Measurements from ENCODE around the gene ZNF33B. TPM values are rescaled to one million over a fixed set of nuclear protein-coding genes. Genes with fewer than 3 reads are reported as not detected.
A peak's percentile ranks its signal among the peaks of the same experiment; 100 is the strongest.
"Not testable (repeated sequence)": the region's sequence is repeated elsewhere in the genome, so short reads cannot be mapped to it uniquely, and the experiment has no call there.

The ZNF33B gene
- 10 to 100 TPM in 1 of 3 donors, 1 to 10 TPM in 2; 9.4 to 13.6 (median 9.6) TPM for polyA plus RNA-seq

DNA sequence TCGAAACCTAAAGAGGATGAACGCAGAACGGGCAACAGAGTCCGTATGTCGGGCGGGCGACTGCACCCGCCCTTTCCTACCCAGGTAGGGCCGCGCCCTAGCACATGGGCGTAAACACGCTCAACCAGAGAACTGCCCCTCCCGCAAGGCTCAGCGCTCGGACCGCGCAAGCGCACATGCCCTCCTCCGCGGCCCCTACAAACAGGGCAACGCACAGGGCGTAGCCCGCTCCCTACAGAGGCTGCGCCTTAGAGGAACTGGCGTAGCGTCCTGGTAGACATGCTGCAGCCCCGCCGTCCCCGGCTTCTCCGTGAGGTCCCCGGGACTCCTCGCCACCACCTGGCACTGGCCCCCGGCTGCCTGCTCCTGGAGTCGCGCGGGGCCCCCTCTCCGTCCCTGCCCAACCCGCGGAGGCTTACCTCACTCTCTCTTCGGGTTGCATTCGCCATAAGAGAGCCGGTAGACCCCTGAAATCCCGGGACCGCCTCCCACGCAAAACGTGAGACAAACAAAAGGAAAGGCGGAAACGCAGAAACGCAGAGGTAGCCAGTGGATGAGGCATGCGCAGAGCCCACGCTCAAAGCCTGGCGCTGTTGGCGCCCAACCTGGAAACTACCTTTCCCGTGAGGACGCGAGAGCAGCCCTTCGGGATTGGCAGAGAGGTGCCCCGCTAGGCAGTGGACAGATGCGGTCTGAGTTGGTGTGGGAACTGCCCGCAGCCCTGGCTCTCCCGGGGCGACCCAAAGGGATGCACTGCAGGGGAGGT is at the start of gene ZNF33B:
ZNF33B (minus strand) TSS at position 516 of the 766 bp plus-strand sequence. CDS start 1,642 bp downstream, outside the sequence.
- peak within 1 kb of the TSS; percentile 90 to 96 (median 96) for H3K27ac Mint-ChIP-seq
- H3K27me3 Mint-ChIP-seq (ENCODE audit: low read depth in 3 of 3), result peaks cover 0 to 2% (median 2%) of the 10 kb centered on the region in 3 donors
- H3K4me1 Mint-ChIP-seq, result peaks cover 29 to 46% of the 10 kb centered on the region in 2 donors
- H3K4me3 Mint-ChIP-seq, result peak within 1 kb of the TSS; percentile 95 to 98 (median 97)
- peak; percentile 81 to 87 (median 84) for DNase-seq
- H3K36me3 Mint-ChIP-seq, result peaks cover 0 to 7% (median 6%) of the 10 kb centered on the region in 3 donors
- H3K9me3 Mint-ChIP-seq, result no peaks in the 10 kb centered on the region

DNA sequence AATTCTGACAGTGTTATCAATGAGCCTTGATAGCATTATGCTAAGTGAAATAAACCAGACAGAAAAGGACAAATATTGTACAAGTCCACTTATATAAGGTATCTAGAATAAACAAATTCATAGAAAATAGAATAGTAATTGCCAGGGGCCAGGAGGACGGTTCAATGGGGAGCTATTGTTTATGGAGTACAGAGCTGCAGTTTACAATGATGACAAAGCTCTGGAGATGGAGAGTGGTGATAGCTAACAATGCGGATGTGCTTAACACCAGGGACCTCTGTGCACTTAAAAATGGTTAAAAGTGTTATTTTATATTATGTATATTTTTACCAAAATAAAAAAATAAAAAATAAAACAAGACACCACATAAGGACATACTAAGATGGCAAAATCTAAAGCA is 46.1 kb upstream of the ZNF33B start:
- Mint-ChIP-seq H3K9me3 (no peaks in the 10 kb centered on the region), H3K27ac (no peak overlapping the region)
- no peak for DNase-seq

DNA sequence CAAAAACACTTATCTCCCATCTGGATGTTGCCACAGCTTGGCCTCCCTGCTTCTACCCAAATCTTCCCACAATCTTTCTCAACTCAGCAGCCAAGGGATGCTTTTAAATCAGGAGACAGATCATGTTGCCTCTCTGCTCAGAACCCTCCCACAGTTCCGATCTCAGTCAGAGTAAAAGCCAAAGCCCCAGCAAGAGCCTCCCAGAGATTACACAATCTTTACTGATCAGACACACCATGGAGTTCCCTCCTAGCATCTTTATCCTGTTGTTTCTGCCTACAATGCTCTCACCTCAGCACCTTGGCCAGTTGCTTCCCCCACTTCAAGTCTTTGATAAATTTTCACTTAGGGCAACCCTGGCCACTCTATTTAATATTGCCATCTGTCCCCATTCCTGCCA is 41.9 kb upstream of the ZNF33B start:
- H3K4me1 Mint-ChIP-seq, result no peaks in the 10 kb centered on the region
- DNase-seq, result no peak
- H3K36me3 Mint-ChIP-seq, result no peaks in the 10 kb centered on the region
- H3K27ac Mint-ChIP-seq, result no peak overlapping the region
- peaks cover 0 to 9% (median 1%) of the 10 kb centered on the region in 6 donors for H3K9me3 Mint-ChIP-seq
- peaks cover 0 to 2% (median 0%) of the 10 kb centered on the region in 3 donors for H3K27me3 Mint-ChIP-seq (ENCODE audit: low read depth in 3 of 3)
- H3K4me3 Mint-ChIP-seq, result no peak overlapping the region

More for the DNA sequence above, 46.1 kb upstream of the ZNF33B start:
- H3K36me3 Mint-ChIP-seq, result no peaks in the 10 kb centered on the region
- peaks cover 0 to 3% (median 2%) of the 10 kb centered on the region in 3 donors for H3K27me3 Mint-ChIP-seq (ENCODE audit: low read depth in 3 of 3)
- H3K4me3 Mint-ChIP-seq, result no peak overlapping the region
- H3K4me1 Mint-ChIP-seq, result peaks cover 4 to 8% of the 10 kb centered on the region in 2 donors

DNA sequence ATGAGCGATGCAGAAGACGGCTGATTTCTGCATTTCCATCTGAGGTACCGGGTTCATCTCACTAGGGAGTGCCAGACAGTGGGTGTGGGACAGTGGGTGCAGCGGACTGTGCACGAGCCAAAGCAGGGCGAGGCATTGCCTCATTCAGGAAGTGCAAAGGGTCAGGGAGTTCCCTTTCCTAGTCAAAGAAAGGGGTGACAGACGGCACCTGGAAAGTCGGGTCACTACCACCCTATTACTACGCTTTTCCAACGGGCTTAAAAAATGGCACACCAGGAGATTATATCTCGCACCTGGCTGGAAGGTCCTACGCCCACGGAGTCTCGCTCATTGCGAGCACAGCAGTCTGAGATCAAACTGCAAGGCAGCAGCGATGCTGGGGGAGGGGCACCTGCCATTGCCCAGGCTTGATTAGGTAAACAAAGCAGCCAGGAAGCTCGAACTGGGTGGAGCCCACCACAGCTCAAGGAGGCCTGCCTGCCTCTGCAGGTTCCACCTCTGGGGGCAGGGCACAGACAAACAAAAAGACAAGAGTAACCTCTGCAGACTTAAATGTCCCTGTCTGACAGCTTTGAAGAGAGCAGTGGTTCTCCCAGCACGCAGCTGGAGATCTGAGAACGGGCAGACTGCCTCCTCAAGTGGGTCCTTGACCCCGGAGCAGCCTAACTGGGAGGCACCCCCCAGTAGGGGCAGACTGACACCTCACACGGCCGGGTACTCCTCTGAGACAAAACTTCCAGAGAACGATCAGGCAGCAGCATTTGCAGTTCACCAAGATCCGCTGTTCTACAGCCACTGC is 27.0 kb upstream of the ZNF33B start:
- not testable (repeated sequence) for H3K27ac Mint-ChIP-seq; H3K4me3 Mint-ChIP-seq; H3K36me3 Mint-ChIP-seq; H3K27me3 Mint-ChIP-seq (ENCODE audit: low read depth in 3 of 3); DNase-seq; H3K4me1 Mint-ChIP-seq; H3K9me3 Mint-ChIP-seq

DNA sequence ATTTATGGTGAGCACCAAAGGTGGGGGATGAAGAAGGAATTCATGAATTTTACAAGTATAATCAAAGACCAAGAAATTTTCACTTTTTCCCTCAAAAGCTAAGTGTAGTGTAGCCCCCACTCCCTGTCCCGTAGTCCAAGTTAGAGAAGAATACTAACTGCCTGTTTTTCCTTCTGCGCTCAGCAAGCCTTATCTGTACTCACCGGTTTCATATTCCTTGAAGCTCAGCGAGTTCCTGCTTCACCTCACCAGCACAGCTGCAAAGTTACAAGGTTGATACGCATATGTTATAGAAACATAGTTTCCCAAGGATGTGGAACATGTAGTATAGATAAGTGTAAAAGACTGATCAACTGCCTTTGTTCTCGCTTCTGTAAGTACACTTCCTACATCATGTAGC is 16.0 kb upstream of the ZNF33B start:
- no peak for DNase-seq
- Mint-ChIP-seq H3K36me3 (no peaks in the 10 kb centered on the region), H3K4me3 (no peak overlapping the region), H3K4me1 (no peaks in the 10 kb centered on the region), H3K9me3 (no peaks in the 10 kb centered on the region), H3K27me3 (ENCODE audit: low read depth in 3 of 3) (peaks cover 0 to 10% (median 4%) of the 10 kb centered on the region in 3 donors), H3K27ac (no peak overlapping the region)

DNA sequence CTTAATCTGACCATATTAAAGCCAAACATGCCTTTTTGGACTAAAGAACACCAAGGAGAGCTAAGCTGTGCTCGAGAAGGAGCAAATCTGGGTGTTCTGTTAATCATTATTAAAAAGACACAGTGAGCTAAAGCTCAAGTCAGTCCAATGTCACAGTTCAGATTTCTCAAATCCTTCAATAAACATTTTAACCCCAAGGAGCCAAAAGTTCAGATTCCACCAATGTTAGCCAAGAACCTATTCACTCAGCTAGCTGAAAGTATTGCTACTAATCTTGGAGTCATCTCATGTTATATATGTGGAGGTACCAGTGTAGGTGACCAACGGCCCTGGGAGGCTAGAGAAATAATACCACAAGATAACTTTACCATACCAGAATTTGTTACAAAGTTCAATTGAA is 14.5 kb upstream of the ZNF33B start:
- Mint-ChIP-seq H3K27me3 (ENCODE audit: low read depth in 3 of 3) (peaks cover 0 to 10% (median 3%) of the 10 kb centered on the region in 3 donors), H3K36me3 (no peaks in the 10 kb centered on the region), H3K9me3 (no peaks in the 10 kb centered on the region), H3K4me3 (no peak overlapping the region), H3K4me1 (no peaks in the 10 kb centered on the region), H3K27ac (no peak overlapping the region)
- no peak for DNase-seq

DNA sequence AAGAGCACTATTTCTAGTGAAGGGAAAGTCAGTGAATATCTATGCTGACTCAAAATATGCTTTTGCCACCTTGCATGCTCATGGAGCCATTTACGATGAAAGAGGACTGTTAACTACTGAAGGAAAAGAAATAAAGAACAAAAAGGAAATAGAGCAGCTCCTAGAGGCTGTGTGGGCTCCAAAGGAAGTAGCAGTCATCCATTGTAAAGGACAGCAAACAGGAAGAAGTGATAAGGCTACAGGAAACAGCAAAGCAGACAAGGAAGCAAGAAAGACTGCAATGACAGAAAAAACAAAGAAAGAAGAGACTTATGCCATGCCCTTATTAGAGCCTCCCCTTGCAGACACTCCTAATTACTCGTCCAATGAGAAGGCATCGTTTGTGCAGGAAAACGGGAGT is 12.0 kb upstream of the ZNF33B start:
- DNase-seq, result no peak
- Mint-ChIP-seq H3K4me3 (no peak overlapping the region), H3K36me3 (no peaks in the 10 kb centered on the region), H3K27ac (no peak overlapping the region), H3K9me3 (no peaks in the 10 kb centered on the region), H3K27me3 (ENCODE audit: low read depth in 3 of 3) (peaks cover 0 to 7% (median 4%) of the 10 kb centered on the region in 3 donors), H3K4me1 (no peaks in the 10 kb centered on the region)

DNA sequence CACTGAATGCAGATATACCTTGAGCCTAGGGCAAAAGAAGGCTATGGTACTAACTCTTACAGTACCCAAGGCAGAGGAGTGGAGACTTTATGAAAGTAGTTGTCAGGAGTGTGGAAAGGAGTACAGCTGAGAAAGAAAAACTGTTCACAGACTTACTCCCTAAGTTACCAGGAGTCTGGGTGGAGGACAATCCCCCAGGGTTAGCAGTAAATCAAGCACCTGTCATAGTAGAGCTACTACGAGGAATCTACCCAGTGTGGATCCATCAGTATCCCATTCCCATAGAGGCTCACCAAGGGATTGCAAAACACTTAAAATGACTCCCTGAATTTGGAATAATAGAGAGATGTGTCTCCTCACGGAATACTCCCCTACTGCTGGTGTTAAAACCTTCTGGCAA is 10.1 kb upstream of the ZNF33B start:
- no peaks in the 10 kb centered on the region for H3K4me1 Mint-ChIP-seq

DNA sequence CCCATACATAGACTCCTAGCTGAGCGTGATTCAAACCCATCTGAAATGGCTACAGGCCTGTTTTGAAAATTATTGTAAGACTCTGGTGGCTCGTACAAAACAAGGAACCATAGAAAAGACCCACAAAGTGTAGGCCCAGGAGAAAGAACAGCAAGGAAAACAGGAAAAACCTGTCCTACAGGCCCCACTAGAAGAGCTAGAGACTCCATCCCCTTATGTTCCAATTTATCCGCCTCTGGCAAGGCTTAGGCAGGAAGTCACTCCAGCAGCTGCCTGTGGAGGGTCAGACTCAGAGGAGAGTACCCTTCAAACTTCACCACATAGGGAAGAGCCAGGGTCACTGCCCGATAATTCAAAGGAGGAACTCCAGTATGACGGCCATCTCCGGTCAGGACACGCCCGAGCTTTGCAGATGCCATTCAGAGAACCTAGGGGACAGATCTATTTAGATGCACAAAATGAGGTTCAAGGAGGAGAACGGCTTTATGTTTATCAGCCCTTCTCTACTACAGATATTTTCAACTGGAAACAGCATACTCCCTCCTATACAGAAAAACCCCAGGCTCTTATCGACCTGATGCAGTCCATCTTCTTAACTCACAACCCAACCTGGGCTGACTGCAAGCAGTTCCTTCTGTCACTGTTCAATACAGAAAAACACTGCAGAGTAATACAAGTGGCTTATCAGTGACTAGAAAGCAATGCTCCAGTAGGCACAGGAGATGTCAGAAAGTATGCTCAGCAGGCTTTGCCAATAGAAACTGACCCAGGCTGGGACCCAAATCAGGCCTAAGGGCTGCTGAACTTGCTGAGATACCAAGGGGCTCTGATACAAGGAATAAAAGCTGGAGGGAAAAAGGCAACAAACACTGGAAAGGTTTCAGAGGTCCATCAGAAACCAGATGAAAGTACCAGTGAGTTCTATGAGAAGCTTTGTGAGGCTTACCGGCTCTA is 8.6 kb upstream of the ZNF33B start:
- Mint-ChIP-seq H3K4me1 (no peaks in the 10 kb centered on the region), H3K27ac (peak overlapping the region in 1 of 6 donors; percentile 13), H3K36me3 (no peaks in the 10 kb centered on the region), H3K4me3 (no peak overlapping the region), H3K9me3 (no peaks in the 10 kb centered on the region), H3K27me3 (ENCODE audit: low read depth in 3 of 3) (peaks cover 0 to 7% (median 1%) of the 10 kb centered on the region in 3 donors)
- no peak for DNase-seq

More for the DNA sequence above, 10.1 kb upstream of the ZNF33B start:
- Mint-ChIP-seq H3K27ac (no peak overlapping the region), H3K4me3 (no peak overlapping the region), H3K36me3 (no peaks in the 10 kb centered on the region), H3K27me3 (ENCODE audit: low read depth in 3 of 3) (peaks cover 0 to 4% (median 1%) of the 10 kb centered on the region in 3 donors), H3K9me3 (no peaks in the 10 kb centered on the region)
- no peak for DNase-seq

DNA sequence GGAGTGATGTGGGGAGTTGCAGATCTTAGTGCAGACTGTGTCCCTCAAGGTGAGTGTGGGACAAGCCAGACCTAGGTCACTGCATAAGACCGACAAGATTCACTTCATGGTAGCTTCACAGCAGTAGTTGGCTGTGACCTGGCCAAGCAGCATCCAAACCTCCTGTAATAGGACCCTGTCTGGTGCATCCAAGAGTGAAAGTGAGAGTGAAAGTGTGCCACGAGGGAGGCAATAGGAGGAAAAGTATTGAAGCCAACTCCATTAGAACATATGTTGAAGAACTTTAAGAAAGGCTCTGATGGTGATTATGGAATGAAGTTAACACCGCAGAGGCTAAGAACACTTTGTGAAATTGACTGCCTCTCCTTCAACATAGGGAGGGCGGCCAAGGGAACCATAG is 7.8 kb upstream of the ZNF33B start:
- DNase-seq, result no peak
- no peak overlapping the region for H3K27ac Mint-ChIP-seq
- H3K36me3 Mint-ChIP-seq, result no peaks in the 10 kb centered on the region
- no peaks in the 10 kb centered on the region for H3K4me1 Mint-ChIP-seq
- H3K9me3 Mint-ChIP-seq, result no peaks in the 10 kb centered on the region
- peaks cover 0 to 7% (median 1%) of the 10 kb centered on the region in 3 donors for H3K27me3 Mint-ChIP-seq (ENCODE audit: low read depth in 3 of 3)
- no peak overlapping the region for H3K4me3 Mint-ChIP-seq

DNA sequence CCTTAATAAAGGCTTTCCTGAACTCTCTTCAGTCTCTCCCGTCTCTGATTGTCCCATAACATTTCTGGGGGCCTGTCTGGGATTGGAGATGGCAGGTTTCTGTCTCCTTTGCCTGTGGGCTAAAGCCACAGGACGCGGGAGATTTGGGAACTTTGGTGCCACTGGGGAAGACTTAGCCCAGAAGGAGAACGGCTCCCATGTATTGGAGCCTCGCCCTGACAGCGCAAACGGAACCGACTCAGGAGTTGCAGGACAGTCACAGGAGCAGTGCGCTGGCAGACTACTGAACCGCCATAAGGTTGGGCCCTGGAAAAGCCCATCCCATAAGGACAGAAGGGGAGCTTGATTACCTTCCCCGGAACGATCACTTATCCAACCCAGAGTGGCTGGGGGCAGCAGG is 7.1 kb upstream of the ZNF33B start:
- Mint-ChIP-seq H3K4me1 (no peaks in the 10 kb centered on the region), H3K9me3 (no peaks in the 10 kb centered on the region), H3K27me3 (ENCODE audit: low read depth in 3 of 3) (peaks cover 1 to 7% (median 2%) of the 10 kb centered on the region in 3 donors), H3K4me3 (no peak overlapping the region), H3K27ac (no peak overlapping the region), H3K36me3 (no peaks in the 10 kb centered on the region)
- no peak for DNase-seq

DNA sequence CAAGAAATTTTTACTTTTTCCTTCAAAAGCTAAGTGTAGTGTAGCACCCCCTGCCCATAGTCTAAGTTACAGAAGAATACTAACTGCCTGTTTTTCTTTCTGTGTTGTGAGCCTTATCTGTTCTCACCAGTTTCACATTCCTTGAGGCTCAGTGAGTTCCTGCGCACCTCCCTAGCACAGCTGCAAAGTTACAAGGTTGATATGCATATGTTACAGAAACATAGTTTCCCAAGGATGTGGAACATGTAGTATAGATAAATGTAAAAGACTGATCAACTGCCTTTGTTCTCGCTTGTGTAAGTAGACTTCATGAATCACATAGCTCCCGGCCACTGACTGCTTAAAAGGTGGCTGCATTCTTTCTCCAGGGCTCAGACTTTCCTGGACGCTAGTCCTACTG is 6.7 kb upstream of the ZNF33B start:
- H3K4me1 Mint-ChIP-seq, result no peaks in the 10 kb centered on the region
- no peak overlapping the region for H3K27ac Mint-ChIP-seq
- no peak for DNase-seq
- H3K9me3 Mint-ChIP-seq, result no peaks in the 10 kb centered on the region
- H3K4me3 Mint-ChIP-seq, result no peak overlapping the region
- no peaks in the 10 kb centered on the region for H3K36me3 Mint-ChIP-seq
- peaks cover 1 to 7% (median 2%) of the 10 kb centered on the region in 3 donors for H3K27me3 Mint-ChIP-seq (ENCODE audit: low read depth in 3 of 3)

DNA sequence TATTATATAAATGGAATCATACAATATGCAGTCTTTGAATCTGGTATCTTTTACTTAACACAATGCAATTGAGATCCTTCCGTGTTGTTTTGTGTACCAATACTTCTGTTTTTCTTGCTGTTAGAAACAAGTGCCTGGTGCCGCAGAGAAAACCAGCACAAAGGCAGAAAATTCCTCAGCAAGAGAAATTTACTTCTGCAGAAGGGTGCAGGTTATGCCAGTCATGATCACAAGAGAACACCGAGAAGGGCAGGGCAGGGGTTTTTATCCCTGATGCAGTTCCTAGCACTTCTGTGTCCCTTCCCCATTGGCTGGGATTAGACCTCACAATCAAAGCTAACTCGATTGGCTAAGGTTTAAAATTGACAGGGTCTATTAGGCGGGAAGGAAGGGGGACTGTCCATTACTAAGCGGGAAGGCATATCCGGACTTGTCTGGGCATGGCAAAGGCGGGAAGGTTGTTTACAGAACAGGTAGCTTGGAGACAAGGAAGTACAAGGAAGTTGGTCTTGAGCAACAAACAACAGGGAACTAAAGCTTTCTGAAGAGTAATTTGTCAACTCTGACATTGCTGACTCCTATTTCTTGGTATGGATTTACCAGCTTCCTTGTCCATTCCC is 2.4 kb upstream of the ZNF33B start:
- H3K4me3 Mint-ChIP-seq, result peak overlapping the region in 2 of 5 donors; percentile 10 to 39
- peak overlapping the region in 1 of 6 donors; percentile 49 for H3K27ac Mint-ChIP-seq
- peaks cover 0 to 4% (median 0%) of the 10 kb centered on the region in 3 donors for H3K36me3 Mint-ChIP-seq
- H3K27me3 Mint-ChIP-seq (ENCODE audit: low read depth in 3 of 3), result peaks cover 0 to 3% (median 2%) of the 10 kb centered on the region in 3 donors
- DNase-seq, result no peak
- no peaks in the 10 kb centered on the region for H3K9me3 Mint-ChIP-seq
- H3K4me1 Mint-ChIP-seq, result peaks cover 22 to 32% of the 10 kb centered on the region in 2 donors

All from immature natural killer cell (primary cell).